Suppressor macrophage (primary cell): Measurements from ENCODE around the gene ADO.

Experiments used
- DNase-seq, 4 experiments: peaks; one replicate each; pipeline ENCODE4 v3.0.0-alpha.2; 2020 to 2022

The ADO gene

GRCh38 chr10:62794306-62794705 lies 10.2 kb upstream of the ADO start:
- DNase-seq = no peak

DNA sequence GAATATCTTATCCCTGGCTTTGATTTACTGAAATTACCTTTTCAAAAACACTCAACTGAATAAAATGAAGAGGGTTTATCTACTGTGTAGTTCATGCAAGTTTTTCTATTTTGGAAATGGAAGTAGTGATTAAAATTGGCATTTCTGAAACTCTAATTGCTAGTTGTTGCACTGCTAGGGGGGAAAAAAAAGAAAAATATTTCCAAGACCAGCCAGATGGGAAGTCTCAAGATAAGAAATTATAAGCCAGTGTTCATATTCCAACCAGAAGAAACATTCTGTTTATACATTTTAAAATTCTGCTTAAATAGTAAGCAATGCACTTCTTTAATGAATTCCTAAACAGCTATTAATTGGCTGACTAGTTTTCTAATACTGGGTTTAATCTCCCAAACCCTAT lies 9.4 kb upstream of the ADO start:
- no peak for DNase-seq

DNA sequence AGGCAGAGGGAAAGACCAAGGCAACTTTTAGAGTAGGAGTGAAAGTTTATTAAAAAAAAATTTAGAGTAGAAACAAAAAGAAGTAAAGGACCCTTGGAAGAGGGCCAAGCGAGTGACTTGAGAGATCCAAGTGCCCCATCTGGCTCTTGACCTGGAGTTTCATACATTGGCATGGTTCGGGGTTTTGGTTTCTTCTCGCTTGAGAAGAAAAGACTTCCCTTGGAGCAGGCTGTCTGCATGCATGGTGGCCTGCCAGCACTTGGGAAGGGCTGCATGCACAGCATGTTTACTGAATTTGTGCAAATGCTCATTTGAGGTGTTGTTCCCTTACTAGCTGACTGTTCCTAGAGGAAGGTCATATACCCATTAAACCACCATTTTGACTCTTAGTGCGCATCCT lies 8.8 kb upstream of the ADO start:
- no peak for DNase-seq

GRCh38 chr10:62796896-62797295 lies 7.6 kb upstream of the ADO start:
- DNase-seq = no peak

GRCh38 chr10:62801871-62802270 lies 2.6 kb upstream of the ADO start:
- no peak for DNase-seq

DNA sequence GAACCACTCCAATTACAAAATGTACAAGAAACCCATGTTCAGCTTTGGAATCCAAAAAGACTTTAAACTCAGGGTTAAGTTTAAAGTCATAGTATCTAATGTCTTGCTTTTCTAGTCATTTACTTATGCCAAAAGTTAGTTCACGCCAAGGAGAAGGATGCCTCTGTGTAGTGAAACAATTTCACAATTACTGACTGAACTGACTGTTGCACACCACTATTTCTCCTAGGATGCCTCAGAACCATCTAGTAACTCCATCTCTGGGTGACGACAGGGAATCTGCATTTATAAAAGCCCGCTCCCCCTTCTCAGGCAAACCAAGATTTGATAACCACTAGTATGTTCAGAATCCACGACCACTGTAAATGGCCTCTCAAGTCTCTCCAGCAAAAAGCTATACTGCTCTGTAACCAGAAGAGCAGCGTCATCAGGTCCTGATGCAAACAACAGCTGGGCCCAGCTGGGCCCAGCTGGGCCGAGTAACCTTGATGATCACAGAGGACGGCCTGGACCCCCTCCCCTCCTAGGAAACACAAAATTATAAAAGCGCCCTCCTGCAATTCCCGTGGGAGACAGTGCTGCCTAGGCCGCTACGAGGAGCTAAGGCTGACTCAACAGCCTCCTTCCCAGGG lies 680 bp upstream of the ADO start:
- peak in 3 of 4 experiments; percentile 9 to 38 (median 24) for DNase-seq

GRCh38 chr10:62805231-62806099 lies 945 bp downstream of the ADO start:
- DNase-seq = peak; percentile 42 to 68 (median 58)

DNA sequence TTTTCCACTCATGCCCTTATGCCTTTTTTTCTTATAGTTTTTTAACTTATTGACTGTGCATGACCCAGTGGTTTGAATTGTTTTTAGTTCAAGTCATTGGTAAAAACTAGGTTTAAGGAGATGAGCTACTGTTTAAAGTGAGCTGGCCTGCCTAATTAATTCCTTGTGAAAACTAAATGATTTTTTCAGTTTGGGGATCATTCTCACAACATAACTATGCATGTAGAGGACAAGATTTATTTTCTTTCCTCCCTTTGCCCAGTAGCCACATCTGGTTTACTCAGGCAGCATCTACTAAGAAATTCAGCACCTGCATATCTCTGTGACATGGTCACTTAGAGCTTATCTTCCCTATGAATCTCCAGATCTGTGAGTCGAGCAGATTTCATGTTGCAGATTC lies 1.7 kb downstream of the ADO start:
- peak in 1 of 4 experiments; percentile 8 for DNase-seq

DNA sequence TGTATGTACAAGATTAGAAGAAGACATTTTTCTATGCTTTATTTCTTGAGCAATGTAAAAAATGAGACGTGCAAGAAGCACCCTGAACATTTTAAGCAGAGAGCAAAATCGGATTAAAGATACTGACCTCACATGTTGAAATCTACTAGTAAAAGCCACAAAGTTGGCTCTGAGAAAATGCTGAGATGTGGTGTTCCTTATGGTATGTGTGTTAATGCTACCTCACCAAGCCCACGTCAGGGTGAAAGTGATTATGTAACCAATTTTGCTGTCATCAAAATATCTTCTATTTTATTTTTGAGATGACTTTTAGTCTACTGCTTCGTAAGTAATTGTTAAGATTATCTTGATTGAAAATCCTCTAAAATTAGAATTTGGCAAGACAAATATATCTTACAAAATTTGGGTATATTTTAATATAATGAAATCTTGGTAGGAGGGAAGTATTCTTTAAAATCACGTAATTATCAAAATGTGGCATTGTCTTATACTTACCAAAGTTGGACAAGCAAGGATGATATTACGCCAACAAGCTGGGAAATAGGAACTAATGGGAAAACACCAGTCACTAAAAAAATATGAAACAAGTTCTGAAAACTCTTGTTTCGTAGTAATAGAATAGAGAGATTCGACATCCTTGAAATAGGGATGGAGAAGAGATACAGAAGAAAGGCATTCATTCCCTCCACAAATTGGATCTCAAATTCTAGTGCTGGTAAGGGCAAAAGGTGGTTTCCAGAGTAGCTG lies 5.8 kb downstream of the ADO start:
- peak; percentile 53 to 78 (median 65) for DNase-seq

DNA sequence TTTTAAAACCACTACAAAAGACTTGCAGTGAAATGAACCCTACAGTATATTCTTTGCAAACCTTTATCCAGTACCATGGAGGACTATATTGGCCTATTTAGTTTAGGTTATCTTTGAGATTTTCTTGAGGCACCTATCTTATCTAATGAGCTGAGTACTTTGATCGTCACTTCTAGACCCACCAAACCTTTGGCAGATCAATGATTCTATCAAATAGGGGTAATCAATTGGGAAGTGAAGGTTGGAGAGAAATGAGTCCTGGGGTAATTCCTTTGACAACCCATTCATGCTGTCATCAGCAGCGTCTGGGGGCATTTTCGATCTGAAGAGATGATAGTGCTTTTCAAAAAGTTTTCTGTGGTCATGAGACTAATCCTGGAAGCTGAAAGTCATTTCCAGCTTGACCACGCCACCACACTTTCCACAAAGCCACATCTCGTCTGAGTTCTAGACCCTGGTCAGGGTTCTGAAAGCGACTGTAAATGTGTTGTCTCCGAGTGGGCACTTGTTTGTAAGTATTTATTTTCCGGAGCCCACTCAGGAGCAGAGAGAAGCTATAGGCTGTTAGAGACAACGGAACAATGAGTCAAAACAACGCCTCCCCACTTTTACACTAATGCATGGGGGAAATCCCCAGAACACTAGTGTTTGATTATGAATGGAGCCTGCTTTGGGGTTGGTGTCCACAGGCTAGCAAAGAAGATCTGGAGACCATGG lies 6.8 kb downstream of the ADO start:
- peak in 3 of 4 experiments; percentile 25 to 35 (median 32) for DNase-seq

DNA sequence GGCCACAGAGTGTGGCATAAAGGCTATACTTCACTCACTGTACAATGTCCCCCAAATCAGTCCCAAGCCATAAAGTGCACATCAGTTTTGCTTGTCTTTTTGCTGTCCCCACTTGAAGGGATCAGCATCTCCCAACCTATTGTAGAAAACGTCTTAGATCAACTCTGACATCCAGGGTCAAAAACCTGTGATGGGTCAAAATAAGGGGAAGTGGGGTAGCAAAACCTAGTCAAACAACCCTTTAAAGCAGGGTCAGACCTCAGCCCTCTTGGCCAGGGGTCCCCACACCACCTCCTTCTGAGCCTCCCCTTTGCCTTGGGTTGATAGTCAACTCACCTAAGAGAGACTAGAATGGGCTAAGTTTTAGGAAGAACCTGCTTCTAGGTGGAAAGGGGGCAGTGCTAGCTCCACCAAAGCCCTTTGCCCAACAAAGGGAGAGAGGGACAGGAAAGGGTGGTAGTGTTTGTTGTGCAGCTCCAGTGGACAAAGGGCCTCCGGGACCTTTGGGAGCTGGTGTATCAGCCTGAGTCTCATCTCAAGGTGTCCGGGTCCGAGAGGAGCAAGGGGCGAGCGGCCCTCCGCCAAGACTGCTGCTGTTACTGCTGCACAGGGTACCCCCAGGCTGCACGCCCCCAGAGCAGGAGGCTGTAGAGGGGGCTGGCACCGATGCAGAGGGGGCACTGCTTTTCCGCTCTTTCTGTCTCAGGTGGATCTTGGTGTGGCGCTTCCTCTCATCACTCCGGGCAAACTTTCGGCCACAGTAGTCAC lies 8.3 kb downstream of the ADO start:
- peak in 2 of 4 experiments; percentile 12 to 16 for DNase-seq

DNA sequence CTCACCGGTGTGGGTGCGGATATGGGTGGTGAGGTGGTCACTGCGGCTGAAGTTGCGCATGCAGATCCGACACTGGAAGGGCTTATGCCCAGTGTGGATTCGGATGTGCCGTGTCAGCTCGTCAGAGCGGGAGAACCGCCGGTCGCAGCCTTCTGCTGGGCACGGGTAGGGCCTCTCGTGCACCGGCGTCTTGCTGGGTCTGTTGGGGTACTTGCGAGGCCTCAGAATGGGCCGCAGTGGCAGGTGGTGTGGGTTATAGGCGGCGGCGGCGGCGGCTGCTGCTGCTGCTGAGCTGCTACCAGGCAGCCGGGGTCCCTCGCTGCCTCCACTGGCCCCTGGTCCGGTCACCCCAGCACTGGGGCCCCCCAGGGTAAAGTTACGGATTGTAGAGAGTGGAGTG lies 8.9 kb downstream of the ADO start:
- DNase-seq = peak in 1 of 4 experiments; percentile 12

DNA sequence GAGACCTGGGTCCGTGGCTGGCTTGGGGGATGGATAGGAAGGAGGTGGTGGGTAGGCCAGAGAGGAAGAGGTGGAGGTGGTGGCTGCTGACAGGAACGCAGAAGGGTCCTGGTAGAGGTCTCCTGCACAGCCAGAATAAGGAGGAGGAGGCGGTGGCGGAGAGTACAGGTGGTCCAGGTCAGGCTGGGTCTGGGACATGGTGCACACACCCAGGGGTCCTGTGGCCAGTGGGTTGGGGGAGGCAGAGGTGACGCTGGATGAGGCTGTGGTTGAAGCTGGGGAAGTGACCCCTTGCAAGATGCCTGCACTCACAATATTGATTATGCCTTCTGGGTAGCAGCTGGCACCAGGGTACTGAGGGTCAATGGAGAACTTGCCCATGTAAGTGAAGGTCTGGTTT lies 9.5 kb downstream of the ADO start:
- DNase-seq = peak in 2 of 4 experiments; percentile 9 to 18

DNA sequence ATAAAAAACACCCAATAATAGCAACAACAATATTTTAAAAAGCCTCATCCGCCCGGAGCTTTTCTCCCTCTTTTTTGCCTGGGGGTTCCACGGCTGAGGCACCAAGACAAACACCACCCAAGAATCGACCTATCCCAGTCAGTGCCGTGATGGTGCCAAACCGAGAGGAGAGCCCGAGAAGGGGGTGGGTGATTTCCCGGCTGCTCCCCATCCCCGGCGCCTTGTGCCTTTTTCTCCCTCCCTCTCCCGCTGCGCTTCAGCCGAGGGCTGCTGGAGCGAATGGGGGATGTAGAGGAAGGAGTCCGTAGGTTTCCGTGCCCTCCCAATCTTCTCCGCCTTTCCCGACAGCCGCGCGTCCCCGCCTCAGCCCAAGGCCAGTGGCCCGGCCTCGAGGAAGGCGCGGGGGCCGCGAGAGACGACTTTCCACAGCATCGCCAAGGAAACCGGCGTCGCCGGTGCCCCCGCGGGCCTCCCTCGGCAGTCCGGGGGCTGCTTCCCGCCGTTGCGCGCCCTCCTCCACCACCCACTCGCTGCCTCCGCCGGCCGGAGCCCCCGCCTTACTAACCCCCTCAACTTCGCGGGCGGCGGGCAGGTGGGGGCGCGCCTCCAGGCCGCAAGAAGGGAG lies 10.3 kb downstream of the ADO start:
- peak in 3 of 4 experiments; percentile 28 to 60 (median 48) for DNase-seq

DNA sequence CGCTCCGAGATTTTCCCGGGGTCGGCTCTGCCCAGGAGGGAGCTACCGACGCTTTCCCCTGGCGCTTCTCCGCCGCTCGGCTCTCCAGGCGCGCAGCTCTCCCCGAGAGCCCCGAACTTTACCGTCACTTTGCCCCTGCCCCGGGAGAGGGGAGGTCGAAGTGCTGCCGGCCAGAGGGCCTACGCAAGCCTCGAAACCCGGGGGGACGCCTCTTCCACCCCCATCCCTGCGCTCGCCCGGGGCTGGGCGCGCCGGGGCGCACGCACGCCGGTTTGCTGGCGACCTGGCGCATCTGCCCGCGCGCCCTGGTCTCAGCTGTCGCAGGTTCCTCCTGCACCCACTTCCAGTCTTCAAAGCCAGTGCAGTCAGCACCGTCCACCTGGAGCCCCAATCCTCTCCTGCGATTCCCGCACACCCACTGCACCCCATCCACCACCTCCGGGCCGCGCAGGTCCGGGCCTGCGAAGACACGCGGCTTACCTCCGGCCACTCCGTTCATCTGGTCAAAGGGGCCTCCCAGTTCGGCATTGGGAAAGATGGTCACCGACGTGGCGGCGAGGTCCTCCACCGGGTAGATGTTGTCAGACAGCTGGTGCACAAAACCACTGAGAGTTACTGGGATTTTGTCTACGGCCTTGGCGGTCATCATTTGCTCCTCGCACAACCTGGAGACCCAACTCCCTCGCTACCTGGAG lies 11.0 kb downstream of the ADO start:
- peak in 3 of 4 experiments; percentile 39 to 66 (median 53) for DNase-seq

GRCh38 chr10:62816076-62816330 lies 11.5 kb downstream of the ADO start:
- DNase-seq = no peak

GRCh38 chr10:62816331-62817120 lies 12.0 kb downstream of the ADO start, which contains the start of gene EGR2:
Gene EGR2, minus strand, starts transcription at chr10:62816366. Its CDS starts 337 bp downstream, at chr10:62816029.
- peak; percentile 94 to 98 (median 97) for DNase-seq

GRCh38 chr10:62817121-62817765 lies 12.7 kb downstream of the ADO start:
- DNase-seq = peak; percentile 51 to 82 (median 71)

GRCh38 chr10:62817766-62818425 lies 13.4 kb downstream of the ADO start:
- DNase-seq = peak; percentile 84 to 94 (median 89)
